NT2/D1 (cell line): ENCODE data around the gene DDX1.

Experiments
- SUZ12 ChIP-seq: IDR thresholded peaks from 2 replicates; pipeline ENCODE4 v1.6.1; 2011; ENCODE audit not compliant: insufficient read length, insufficient read depth; ENCODE audit errors: extremely low read depth
- YY1 ChIP-seq: IDR thresholded peaks from 2 replicates; pipeline ENCODE4 v1.6.1; 2011; ENCODE audit not compliant: insufficient read length, insufficient read depth
- ZNF274 ChIP-seq: IDR thresholded peaks from 2 replicates; pipeline ENCODE4 v1.6.1; 2011; ENCODE audit warnings: mild to moderate bottlenecking, low read depth, low read length

GRCh38 chr2:15553951-15554350 lies 37.7 kb upstream of the DDX1 start:
- TF ChIP-seq ZNF274 (no peak), YY1 (no peak), SUZ12 (no peak)
